Skin of body (tissue), 2 donors: Measurements from ENCODE around the gene TAF1. TPM values are rescaled to one million over a fixed set of nuclear protein-coding genes. Genes with fewer than 3 reads are reported as not detected.
"Not testable (repeated sequence)": the region's sequence is repeated elsewhere in the genome, so short reads cannot be mapped to it uniquely, and the experiment has no call there.

ENCODE experiments used
- DNase-seq: peaks from one replicate; lab custom pipeline; 2025; lab: John Stamatoyannopoulos, UW
- total RNA-seq: library from RNA; depleted of rRNA; stranded (reverse); fragments of >200 nt; gene quantifications from one replicate; pipeline ENCODE4 v1.2.3, GENCODE V29; 2014

The TAF1 gene
- 75.6 TPM for total RNA-seq

- DNase-seq, result peak; percentile 95
Measured at GRCh38 chrX:71365875-71366673, at the start of gene TAF1. Gene TAF1 (plus strand): TSS chrX:71366357. CDS start chrX:71366375, 18 bp downstream.

- not testable (repeated sequence) for DNase-seq
Measured at GRCh38 chrX:71316959-71317358, 49.2 kb upstream of the TAF1 start.

GRCh38 chrX:71320126-71320525 is 46.0 kb upstream of the TAF1 start:
- DNase-seq, result no peak

GRCh38 chrX:71321731-71322130 is 44.4 kb upstream of the TAF1 start:
- no peak for DNase-seq

- not testable (repeated sequence) for DNase-seq
Measured at GRCh38 chrX:71324452-71324851, 41.7 kb upstream of the TAF1 start.

- DNase-seq, result no peak
Measured at GRCh38 chrX:71326394-71326793, 39.8 kb upstream of the TAF1 start.

GRCh38 chrX:71349151-71349665 is 16.9 kb upstream of the TAF1 start:
- not testable (repeated sequence) for DNase-seq

- DNase-seq, result not testable (repeated sequence)
Measured at GRCh38 chrX:71349867-71350266, 16.3 kb upstream of the TAF1 start.

GRCh38 chrX:71352439-71352838 is 13.7 kb upstream of the TAF1 start:
- DNase-seq, result not testable (repeated sequence)

GRCh38 chrX:71364221-71364620 is 1.9 kb upstream of the TAF1 start:
- DNase-seq, result no peak

GRCh38 chrX:71365356-71365874 is 742 bp upstream of the TAF1 start:
- DNase-seq, result no peak

GRCh38 chrX:71366674-71367256 is 608 bp downstream of the TAF1 start:
- DNase-seq, result peak; percentile 0

GRCh38 chrX:71367396-71367795 is 1.2 kb downstream of the TAF1 start:
- DNase-seq, result no peak

- DNase-seq, result no peak
Measured at GRCh38 chrX:71372388-71372787, 6.2 kb downstream of the TAF1 start.

GRCh38 chrX:71378732-71379131 is 12.6 kb downstream of the TAF1 start:
- DNase-seq, result no peak

GRCh38 chrX:71391725-71392124 is 25.6 kb downstream of the TAF1 start:
- DNase-seq, result not testable (repeated sequence)

- no peak for DNase-seq
Measured at GRCh38 chrX:71393919-71394318, 27.8 kb downstream of the TAF1 start.

- DNase-seq, result no peak
Measured at GRCh38 chrX:71396576-71396975, 30.4 kb downstream of the TAF1 start.

GRCh38 chrX:71400710-71401109 is 34.6 kb downstream of the TAF1 start:
- DNase-seq, result no peak

GRCh38 chrX:71416260-71416659 is 50.1 kb downstream of the TAF1 start:
- DNase-seq, result not testable (repeated sequence)

GRCh38 chrX:71420686-71421085 is 54.5 kb downstream of the TAF1 start:
- DNase-seq, result no peak

- DNase-seq, result no peak
Measured at GRCh38 chrX:71432733-71433132, 66.6 kb downstream of the TAF1 start.

GRCh38 chrX:71438750-71439149 is 72.6 kb downstream of the TAF1 start:
- no peak for DNase-seq
